Heart left ventricle (tissue), 16 donors: ENCODE measurements around the gene WNK3. TPM values are rescaled to one million over a fixed set of nuclear protein-coding genes. Genes with fewer than 3 reads are reported as not detected.

Experiments
- ATAC-seq, 4 donors: fragments of 200-7000 bp; cut with Tn5 transposase; one replicate each; pipeline ENCODE4 v1.9.1; 2020 to 2022; ENCODE audit warnings: moderate library complexity in 4 of 4, mild to moderate bottlenecking in 3 of 4, moderate number of reproducible peaks in 1 of 4
- DNase-seq, 5 donors: peaks; one replicate each; pipeline ENCODE4 v3.0.0-alpha.2; 2020
- H3K27ac ChIP-seq, 12 donors: fragments of 200-600 bp; sonication (generic) in 4 of 12; one replicate each; pipeline versions ENCODE4 v1.5.0 to v1.8.0; 2016 to 2022; ENCODE audit warnings: mild to moderate bottlenecking in 2 of 12
- H3K27me3 ChIP-seq, 9 donors: fragments of 200-600 bp; sonication (generic) in 2 of 9; one replicate each; pipeline versions ENCODE4 v1.5.1 to v1.8.0; 2016 to 2022; ENCODE audit warnings: mild to moderate bottlenecking in 3 of 9
- H3K36me3 ChIP-seq, 9 donors: fragments of 200-600 bp; sonication (generic) in 2 of 9; one replicate each; pipeline versions ENCODE4 v1.5.0 to v1.8.0; 2018 to 2022; ENCODE audit warnings: mild to moderate bottlenecking in 2 of 9
- H3K4me1 ChIP-seq, 12 donors: fragments of 200-600 bp; sonication (generic) in 4 of 12; one replicate each; pipeline versions ENCODE4 v1.5.0 to v1.8.0; 2016 to 2022; ENCODE audit warnings: mild to moderate bottlenecking in 3 of 12
- H3K4me3 ChIP-seq, 12 donors: fragments of 200-600 bp; sonication (generic) in 4 of 12; one replicate each; pipeline versions ENCODE4 v1.5.0 to v1.8.0; 2017 to 2022; ENCODE audit warnings: mild to moderate bottlenecking in 9 of 12, moderate library complexity in 4 of 12
- H3K9me3 ChIP-seq, 12 donors: fragments of 200-600 bp; sonication (generic) in 4 of 12; one replicate each; pipeline versions ENCODE4 v1.5.0 to v1.8.0; 2016 to 2022; ENCODE audit warnings: mild to moderate bottlenecking in 1 of 12
- CTCF ChIP-seq, 12 donors: fragments of 200-600 bp; sonication (generic) in 4 of 12; IDR thresholded peaks; one replicate each; pipeline versions ENCODE4 v1.5.0 to v1.8.0; 2018 to 2022; ENCODE audit warnings: antibody characterized with exemption in 12 of 12, mild to moderate bottlenecking in 5 of 12
- POLR2A ChIP-seq, 2 donors: fragments of 450-650 bp; IDR thresholded peaks; one replicate each; pipeline ENCODE4 v1.6.1; 2017; ENCODE audit warnings: antibody characterized with exemption in 2 of 2, mild to moderate bottlenecking in 2 of 2, moderate library complexity in 2 of 2
- WGBS, 4 donors: extraction: QIAGEN DNeasy Blood & Tissue Kit in 2 of 4; methylation state at CpG; one replicate each; pipeline versions ENCODE4 v1.1.5 to v1.1.7; 2013 to 2018; 5-methylcytosine and 5-hydroxymethylcytosine counted together
- intact Hi-C, 10 donors: fragments of 100-400 bp; cut with DNase I; formaldehyde crosslinking; loops; one replicate each; pipeline versions ENCODE4 v1.11.1 to v1.14.2; 2022
- polyA plus RNA-seq, 2 donors: library from polyadenylated mRNA; stranded (reverse); fragments of 200-250 nt; gene quantifications; one replicate each; pipeline ENCODE4 v1.2.3, GENCODE V29; 2013
- total RNA-seq, 9 donors: library from RNA; depleted of rRNA in 2 of 9; stranded (reverse); fragments of >200 nt in 2 of 9; fragmentation: NEBNext Ultra II Directional in 3 of 9; extraction: Animal tissue kit (Norgen Biotek cat#: 25700) in 3 of 9; gene quantifications; one replicate each; pipeline versions ENCODE4 v1.1.0 to v1.2.4, GENCODE V29; 2016 to 2023
- donor health status: ischemic (EF 13 %, LVEDD 7.1; RV severe dilation, severe dysfunction).
- donor health status: healthy with polysubstance abuse.
- donor health status: DM: no; HTN: yes; CAD: no.
- donor health status: DM: no; HTN: no; CAD: no.
- donor health status: ischemic (EF 25% LVEDD 6.9; RV normal size, moderate dysfunction).
- donor health status: ischemic (EF 25% LVEDD 5.7; RV mildly dilated, moderate dysfunction).
- donor health status: healthy.
- donor health status: DM: yes; HTN: yes; CAD: no.
- donor health status: ischemic (EF 35%, LVEDD 5.7; RV mildly dilated, moderate dysfunction).
- donor health status: nonischemic (EF 11% LVEDD 7.7; RV severe dilation, severe dysfunction).
- donor health status: DM: yes; HTN: yes; CAD: no.
- donor health status: PGD.
- donor health status: ischemic (EF 29% LVEDD 5.4; RV normal size, mild dysfunction).
- donor health status: nonischemic (EF 23%, LVEDD 6.1; RV moderate dilation, normal function).

WNK3 gene
- total and polyA plus RNA-seq, 11 donors, result 0.19 to 2.1 (median 0.67) TPM

GRCh38 chrX:54230435-54231148 is 127.3 kb downstream of the WNK3 start:
- Histone ChIP-seq H3K36me3 (no peaks in the 10 kb centered on the region), H3K9me3 (no peaks in the 10 kb centered on the region), H3K27me3 (no peaks in the 10 kb centered on the region), H3K27ac (no peak overlapping the region), H3K4me1 (no peaks in the 10 kb centered on the region), H3K4me3 (no peak overlapping the region)
- TF ChIP-seq CTCF (IDR thresholded peaks at IDR 0.05) (no peak), POLR2A (IDR thresholded peaks at IDR 0.05) (no peak)
- WGBS, 4 donors, result 61 to 78% (median 70%) methylated on average over 4 of the region's 4 CpGs
- DNase-seq, result no peak
- no peak for ATAC-seq
- intact Hi-C loops, result no loop called here

GRCh38 chrX:54223581-54223980 is 134.3 kb downstream of the WNK3 start:
- no peak for ATAC-seq

GRCh38 chrX:54213603-54214002 is 144.2 kb downstream of the WNK3 start:
- TF ChIP-seq CTCF (IDR thresholded peaks at IDR 0.05), result no peak
- TF ChIP-seq POLR2A (IDR thresholded peaks at IDR 0.05), result no peak
- Histone ChIP-seq H3K4me1 (no peaks in the 10 kb centered on the region), H3K27ac (no peak overlapping the region), H3K9me3 (no peaks in the 10 kb centered on the region), H3K27me3 (peaks cover 0 to 7% (median 0%) of the 10 kb centered on the region in 9 donors), H3K4me3 (no peak overlapping the region), H3K36me3 (no peaks in the 10 kb centered on the region)
- 90 to 99% (median 96%) methylated on average over 3 of the region's 3 CpGs for WGBS, 4 donors
- ATAC-seq (no peak), DNase-seq (no peak)
- intact Hi-C loops, result no loop called here

More at GRCh38 chrX:54223581-54223980, 134.3 kb downstream of the WNK3 start:
- WGBS, 4 donors, result 69 to 86% (median 79%) methylated on average over 2 of the region's 2 CpGs
- DNase-seq, result no peak
- intact Hi-C loops, result no loop called here
- no peaks in the 10 kb centered on the region for H3K4me1 ChIP-seq
- H3K4me3 ChIP-seq, result no peak overlapping the region
- no peak overlapping the region for H3K27ac ChIP-seq
- H3K27me3 ChIP-seq, result no peaks in the 10 kb centered on the region
- no peaks in the 10 kb centered on the region for H3K36me3 ChIP-seq
- H3K9me3 ChIP-seq, result no peaks in the 10 kb centered on the region
- TF ChIP-seq POLR2A (IDR thresholded peaks at IDR 0.05), result no peak
- TF ChIP-seq CTCF (IDR thresholded peaks at IDR 0.05), result no peak

GRCh38 chrX:54208531-54208930 is 149.3 kb downstream of the WNK3 start:
- Histone ChIP-seq H3K36me3 (no peaks in the 10 kb centered on the region), H3K4me3 (no peak overlapping the region), H3K4me1 (no peaks in the 10 kb centered on the region), H3K27ac (no peak overlapping the region), H3K9me3 (no peaks in the 10 kb centered on the region), H3K27me3 (peaks cover 0 to 17% (median 0%) of the 10 kb centered on the region in 9 donors)
- 89 to 97% (median 92%) methylated on average over 3 of the region's 3 CpGs for WGBS, 4 donors
- no peak for TF ChIP-seq POLR2A (IDR thresholded peaks at IDR 0.05)
- TF ChIP-seq CTCF (IDR thresholded peaks at IDR 0.05), result no peak
- DNase-seq (no peak), ATAC-seq (no peak)
- intact Hi-C loops, result no loop called here
